DND-41 (cell line): ENCODE measurements around the gene TBCK.

Source experiments
- ATAC-seq: fragments of 200-7000 bp; cut with Tn5 transposase; 3 replicates; pipeline ENCODE4 v1.9.1; 2021; ENCODE audit warnings: low read depth; ENCODE audit not compliant: insufficient read depth
- DNase-seq: peaks from one replicate; pipeline ENCODE4 v3.0.0-alpha.2; 2020
- H2AFZ ChIP-seq: 2 replicates; pipeline ENCODE4 v1.6.0; 2012; ENCODE audit warnings: low read depth, low read length
- H3K27ac ChIP-seq: 2 replicates; pipeline ENCODE4 v1.5.1; 2012; ENCODE audit warnings: low read length, inconsistent platforms
- H3K27me3 ChIP-seq: fragments of 200-600 bp; sonication (generic); 2 replicates; pipeline ENCODE4 v1.6.0; 2012; ENCODE audit warnings: low read length, mild to moderate bottlenecking, inconsistent platforms; ENCODE audit not compliant: insufficient read depth, poor library complexity
- H3K36me3 ChIP-seq: 2 replicates; pipeline ENCODE4 v1.5.1; 2012; ENCODE audit warnings: low read length, inconsistent platforms; ENCODE audit not compliant: insufficient read depth
- H3K4me1 ChIP-seq: 2 replicates; pipeline ENCODE4 v1.5.1; 2012; ENCODE audit warnings: mild to moderate bottlenecking, low read length; ENCODE audit not compliant: insufficient read depth
- H3K4me2 ChIP-seq: 2 replicates; pipeline ENCODE4 v1.6.0; 2012; ENCODE audit warnings: mild to moderate bottlenecking, moderate library complexity, low read length, inconsistent platforms; ENCODE audit not compliant: insufficient read depth
- H3K4me3 ChIP-seq, 2 experiments: fragments of 200-600 bp in 1 of 2; shearing (Covaris generic) in 1 of 2; 2 replicates each; pipeline ENCODE4 v1.5.1; 2012 to 2016; ENCODE audit warnings: inconsistent platforms in 2 of 2, low read length in 2 of 2, mild to moderate bottlenecking in 2 of 2, low read depth in 1 of 2, moderate library complexity in 1 of 2
- H3K79me2 ChIP-seq: 2 replicates; pipeline ENCODE4 v1.6.0; 2012; ENCODE audit warnings: low read length, inconsistent platforms; ENCODE audit not compliant: insufficient read depth
- H3K9ac ChIP-seq: 2 replicates; pipeline ENCODE4 v1.6.0; 2012; ENCODE audit warnings: low read depth, mild to moderate bottlenecking, inconsistent platforms, low read length, moderate library complexity
- H3K9me3 ChIP-seq: 2 replicates; pipeline ENCODE4 v1.5.1; 2012; ENCODE audit warnings: low read length, moderate library complexity, mild to moderate bottlenecking, inconsistent platforms; ENCODE audit not compliant: insufficient read depth, severe bottlenecking
- H4K20me1 ChIP-seq: 2 replicates; pipeline ENCODE4 v1.6.0; 2012; ENCODE audit warnings: low read length; ENCODE audit not compliant: insufficient read depth
- EZH2 ChIP-seq: IDR thresholded peaks from 3 replicates; pipeline ENCODE4 v1.6.1; 2012; ENCODE audit warnings: borderline replicate concordance, low read depth, mild to moderate bottlenecking, moderate library complexity, low read length, inconsistent platforms; ENCODE audit not compliant: severe bottlenecking
- TF ChIP-seq, protein P1 (sequence below): IDR thresholded peaks from 2 replicates; pipeline ENCODE4 v1.5.1; 2012; ENCODE audit warnings: borderline replicate concordance, low read length, moderate library complexity, mild to moderate bottlenecking; ENCODE audit not compliant: poor library complexity, severe bottlenecking; ENCODE audit errors: extremely low read depth

Gene TBCK

DNA sequence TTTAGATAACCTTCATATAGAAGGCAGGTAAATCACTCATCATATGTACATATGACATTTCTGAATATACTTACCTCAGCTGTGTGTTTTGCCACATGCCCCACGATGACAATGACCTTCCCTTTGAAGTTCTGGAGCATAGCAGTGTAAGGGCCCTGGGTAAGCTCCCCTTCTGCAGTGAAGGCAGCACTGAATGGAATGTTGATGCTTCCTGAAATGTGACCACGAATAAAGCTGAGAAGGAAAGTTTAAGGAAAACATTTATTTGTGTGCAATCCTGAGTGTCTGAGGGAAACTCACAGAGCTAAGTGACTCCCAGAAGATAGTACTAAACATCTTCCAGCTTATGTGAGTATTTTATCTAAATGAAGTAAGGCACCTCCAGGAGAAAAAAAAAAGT, 220.6 kb downstream of the TBCK start:
- TF ChIP-seq, protein P1, sequence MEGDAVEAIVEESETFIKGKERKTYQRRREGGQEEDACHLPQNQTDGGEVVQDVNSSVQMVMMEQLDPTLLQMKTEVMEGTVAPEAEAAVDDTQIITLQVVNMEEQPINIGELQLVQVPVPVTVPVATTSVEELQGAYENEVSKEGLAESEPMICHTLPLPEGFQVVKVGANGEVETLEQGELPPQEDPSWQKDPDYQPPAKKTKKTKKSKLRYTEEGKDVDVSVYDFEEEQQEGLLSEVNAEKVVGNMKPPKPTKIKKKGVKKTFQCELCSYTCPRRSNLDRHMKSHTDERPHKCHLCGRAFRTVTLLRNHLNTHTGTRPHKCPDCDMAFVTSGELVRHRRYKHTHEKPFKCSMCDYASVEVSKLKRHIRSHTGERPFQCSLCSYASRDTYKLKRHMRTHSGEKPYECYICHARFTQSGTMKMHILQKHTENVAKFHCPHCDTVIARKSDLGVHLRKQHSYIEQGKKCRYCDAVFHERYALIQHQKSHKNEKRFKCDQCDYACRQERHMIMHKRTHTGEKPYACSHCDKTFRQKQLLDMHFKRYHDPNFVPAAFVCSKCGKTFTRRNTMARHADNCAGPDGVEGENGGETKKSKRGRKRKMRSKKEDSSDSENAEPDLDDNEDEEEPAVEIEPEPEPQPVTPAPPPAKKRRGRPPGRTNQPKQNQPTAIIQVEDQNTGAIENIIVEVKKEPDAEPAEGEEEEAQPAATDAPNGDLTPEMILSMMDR = no peak
- no peak for TF ChIP-seq EZH2
- Histone ChIP-seq H3K4me3 (no peak overlapping the region), H3K36me3 (peaks cover 14% of the 10 kb centered on the region), H2AFZ (no peak overlapping the region), H4K20me1 (no peaks in the 10 kb centered on the region), H3K9me3 (peaks cover 9% of the 10 kb centered on the region), H3K4me2 (no peak overlapping the region), H3K27ac (no peak overlapping the region), H3K4me1 (no peaks in the 10 kb centered on the region), H3K79me2 (no peaks in the 10 kb centered on the region), H3K9ac (no peak overlapping the region), H3K27me3 (no peaks in the 10 kb centered on the region)
- DNase-seq (no peak), ATAC-seq (no peak)

DNA sequence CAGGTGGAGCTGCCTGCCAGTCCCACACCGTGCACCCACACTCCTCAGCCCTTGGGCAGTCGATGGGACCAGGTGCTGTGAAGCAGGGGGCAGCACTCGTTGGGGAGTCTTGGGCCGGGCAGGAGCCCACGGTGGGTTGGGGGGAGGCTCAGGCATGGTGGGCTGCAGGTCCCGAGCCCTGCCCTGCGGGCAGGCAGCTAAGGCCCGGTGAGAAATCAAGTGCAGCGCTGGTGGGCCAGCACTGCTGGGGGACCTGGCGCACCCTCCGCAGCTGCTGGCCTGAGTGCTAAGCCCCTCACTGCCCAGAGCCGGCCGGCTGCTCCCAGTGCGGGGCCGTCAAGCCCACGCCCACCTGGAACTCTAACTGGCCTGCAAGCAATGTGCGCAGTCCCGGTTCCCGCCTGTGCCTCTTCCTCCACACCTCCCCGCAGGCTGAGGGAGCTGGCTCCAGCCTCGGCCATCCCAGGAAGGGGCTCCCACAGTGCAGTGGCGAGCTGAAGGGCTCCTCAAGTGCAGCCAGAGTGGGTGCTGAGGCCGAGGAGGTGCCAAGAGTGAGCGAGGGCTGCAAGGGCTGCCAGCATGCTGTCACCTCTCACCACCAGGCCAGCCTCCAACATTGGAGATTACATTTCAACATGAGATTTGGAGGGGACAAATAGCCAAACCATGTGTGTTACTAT, 223.5 kb downstream of the TBCK start:
- Histone ChIP-seq H2AFZ (no peak overlapping the region), H3K4me3 (no peak overlapping the region), H3K4me1 (no peaks in the 10 kb centered on the region), H3K9ac (no peak overlapping the region), H3K79me2 (no peaks in the 10 kb centered on the region), H3K27me3 (no peaks in the 10 kb centered on the region), H3K27ac (no peak overlapping the region), H3K9me3 (peaks cover 14% of the 10 kb centered on the region), H3K36me3 (peaks cover 18% of the 10 kb centered on the region), H4K20me1 (no peaks in the 10 kb centered on the region), H3K4me2 (no peak overlapping the region)
- DNase-seq (no peak), ATAC-seq (no peak)
- no peak for TF ChIP-seq EZH2
- TF ChIP-seq, protein P1 = no peak

DNA sequence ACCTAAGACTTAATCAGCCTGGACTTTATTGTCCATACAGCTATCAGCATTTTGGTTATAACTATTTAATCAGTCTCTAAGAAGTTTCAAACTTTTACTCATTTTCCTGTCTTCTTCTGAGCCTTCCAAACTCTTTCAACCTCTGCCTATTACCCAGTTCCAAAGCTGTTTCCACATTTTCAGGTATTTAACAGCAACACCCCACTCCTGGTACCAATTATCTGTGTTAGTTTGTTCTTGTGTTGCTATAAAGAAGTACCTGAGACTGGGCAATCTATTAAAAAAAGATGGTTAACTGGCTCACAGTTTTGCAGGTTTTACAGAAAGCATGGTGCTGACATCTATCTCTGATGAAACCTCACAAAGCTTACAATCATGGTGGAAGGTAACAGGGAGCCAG, 225.2 kb downstream of the TBCK start:
- peaks cover 15% of the 10 kb centered on the region for H3K36me3 ChIP-seq
- no peak overlapping the region for H3K27ac ChIP-seq
- no peaks in the 10 kb centered on the region for H3K79me2 ChIP-seq
- no peak overlapping the region for H3K4me3 ChIP-seq
- no peaks in the 10 kb centered on the region for H3K4me1 ChIP-seq
- H3K27me3 ChIP-seq = no peaks in the 10 kb centered on the region
- TF ChIP-seq, protein P1 = no peak
- no peak for TF ChIP-seq EZH2
- DNase-seq (no peak), ATAC-seq (no peak)
- no peak overlapping the region for H3K9ac ChIP-seq
- H3K4me2 ChIP-seq = no peak overlapping the region
- no peak overlapping the region for H2AFZ ChIP-seq
- peaks cover 14% of the 10 kb centered on the region for H3K9me3 ChIP-seq
- H4K20me1 ChIP-seq = no peaks in the 10 kb centered on the region
